Measurements from ENCODE around the gene SPAG9. TPM values are rescaled to one million over a fixed set of nuclear protein-coding genes. Genes with fewer than 3 reads are reported as not detected.

The SPAG9 gene
- total and polyA plus RNA-seq, 7 donors = 21.6 to 79.9 (median 74.3) TPM

DNA sequence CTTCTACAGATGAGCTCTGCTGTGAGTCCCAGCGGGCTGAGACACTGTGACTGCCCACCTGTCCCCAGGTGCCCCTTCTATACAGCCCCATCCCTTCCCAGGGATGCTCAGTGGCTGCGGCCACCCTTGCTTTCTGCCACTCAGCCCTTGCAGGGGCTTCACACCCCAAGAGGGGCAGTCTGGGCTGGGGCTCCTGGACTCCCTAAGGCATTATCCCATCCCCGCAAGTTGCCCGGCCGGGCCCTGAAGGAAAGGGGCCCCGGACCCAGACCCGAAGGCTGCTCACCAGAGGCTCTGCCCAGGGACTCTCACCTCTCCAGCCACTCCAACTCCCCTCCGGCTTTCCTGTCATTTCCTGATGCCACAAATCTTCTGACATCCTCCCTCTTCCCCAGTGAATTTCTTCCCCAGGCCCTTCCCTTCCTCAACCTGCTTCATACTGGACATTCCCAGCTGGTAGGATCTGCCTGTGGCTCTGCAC, 166.0 kb downstream of the SPAG9 start:
- WGBS, 2 donors = 78 to 80% methylated on average over 8 of the region's 8 CpGs
- no peak for DNase-seq
- H3K4me3 ChIP-seq = no peak overlapping the region
- H3K4me1 ChIP-seq = peaks cover 0 to 45% (median 37%) of the 10 kb centered on the region in 4 donors
- intact Hi-C loops (cut with DNase I) = loop anchor here (5.0 to 10.0 kb wide), 2 partner anchors 167 to 410 kb away; partner anchors contain the start of gene SPATA20
- peak overlapping the region; percentile 33 to 66 (median 61) for H3K27ac ChIP-seq
- no peaks in the 10 kb centered on the region for H3K9me3 ChIP-seq
- peaks cover 0 to 6% (median 0%) of the 10 kb centered on the region in 4 donors for H3K36me3 ChIP-seq
- no peaks in the 10 kb centered on the region for H3K27me3 ChIP-seq
- TF ChIP-seq, protein P1, sequence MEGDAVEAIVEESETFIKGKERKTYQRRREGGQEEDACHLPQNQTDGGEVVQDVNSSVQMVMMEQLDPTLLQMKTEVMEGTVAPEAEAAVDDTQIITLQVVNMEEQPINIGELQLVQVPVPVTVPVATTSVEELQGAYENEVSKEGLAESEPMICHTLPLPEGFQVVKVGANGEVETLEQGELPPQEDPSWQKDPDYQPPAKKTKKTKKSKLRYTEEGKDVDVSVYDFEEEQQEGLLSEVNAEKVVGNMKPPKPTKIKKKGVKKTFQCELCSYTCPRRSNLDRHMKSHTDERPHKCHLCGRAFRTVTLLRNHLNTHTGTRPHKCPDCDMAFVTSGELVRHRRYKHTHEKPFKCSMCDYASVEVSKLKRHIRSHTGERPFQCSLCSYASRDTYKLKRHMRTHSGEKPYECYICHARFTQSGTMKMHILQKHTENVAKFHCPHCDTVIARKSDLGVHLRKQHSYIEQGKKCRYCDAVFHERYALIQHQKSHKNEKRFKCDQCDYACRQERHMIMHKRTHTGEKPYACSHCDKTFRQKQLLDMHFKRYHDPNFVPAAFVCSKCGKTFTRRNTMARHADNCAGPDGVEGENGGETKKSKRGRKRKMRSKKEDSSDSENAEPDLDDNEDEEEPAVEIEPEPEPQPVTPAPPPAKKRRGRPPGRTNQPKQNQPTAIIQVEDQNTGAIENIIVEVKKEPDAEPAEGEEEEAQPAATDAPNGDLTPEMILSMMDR (IDR thresholded peaks at IDR 0.05) = no peak
- TF ChIP-seq POLR2A (IDR thresholded peaks at IDR 0.05) (no peak), POLR2AphosphoS5 (IDR thresholded peaks at IDR 0.05) (no peak), EP300 (IDR thresholded peaks at IDR 0.05) (no peak)

DNA sequence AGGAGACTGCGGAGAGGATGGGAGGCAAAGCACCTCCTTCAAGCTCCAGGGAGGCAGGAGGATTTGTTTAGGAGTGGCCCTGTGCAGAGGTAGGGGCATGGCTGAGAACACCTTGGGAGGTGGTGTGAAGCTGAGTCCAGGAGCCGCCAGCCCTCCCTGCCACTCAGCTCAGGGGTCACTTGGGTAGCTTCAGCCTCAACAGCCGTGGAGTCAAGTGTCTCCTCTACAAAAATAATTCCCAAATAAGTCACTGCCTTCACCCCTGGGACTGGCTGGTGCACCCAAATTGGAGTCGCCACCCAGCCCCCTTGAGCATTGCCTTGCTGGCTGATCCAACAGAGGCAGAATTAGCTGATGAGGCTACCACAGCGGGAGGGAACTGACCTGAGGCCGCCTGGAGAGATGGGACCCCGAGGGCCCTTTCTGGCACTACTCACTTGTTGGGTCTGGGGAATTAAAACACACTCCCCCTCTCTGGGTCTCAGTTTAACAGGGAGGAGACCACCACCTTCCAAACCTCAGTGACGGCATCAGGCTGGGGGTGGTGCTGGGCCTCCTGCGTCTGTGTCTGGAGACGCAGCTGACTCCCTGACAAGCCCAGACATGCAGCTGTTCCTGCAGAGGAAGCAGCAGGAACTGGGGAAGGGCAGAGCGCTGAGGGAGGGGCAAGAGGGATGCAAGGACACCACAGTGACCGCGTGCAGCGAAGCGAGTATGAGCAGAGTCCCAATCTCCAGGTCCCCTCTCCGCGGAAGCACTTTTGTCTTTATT, 166.7 kb downstream of the SPAG9 start:
- TF ChIP-seq, protein P1 (IDR thresholded peaks at IDR 0.05) = no peak
- TF ChIP-seq EP300 (IDR thresholded peaks at IDR 0.05) (no peak), POLR2AphosphoS5 (IDR thresholded peaks at IDR 0.05) (peak in 3 of 4 donors; percentile 17 to 27 (median 21))
- Histone ChIP-seq H3K36me3 (no peaks in the 10 kb centered on the region), H3K9me3 (no peaks in the 10 kb centered on the region), H3K27ac (peak overlapping the region; percentile 33 to 66 (median 61)), H3K4me1 (peaks cover 0 to 52% (median 44%) of the 10 kb centered on the region in 4 donors), H3K4me3 (no peak overlapping the region), H3K27me3 (no peaks in the 10 kb centered on the region)
- WGBS, 2 donors = 54 to 62% methylated on average over 17 of the region's 17 CpGs
- intact Hi-C loops (cut with DNase I) = loop anchor here (5.0 to 10.0 kb wide), 2 partner anchors 167 to 409 kb away; partner anchors contain the start of gene SPATA20
- DNase-seq = peak; percentile 80

DNA sequence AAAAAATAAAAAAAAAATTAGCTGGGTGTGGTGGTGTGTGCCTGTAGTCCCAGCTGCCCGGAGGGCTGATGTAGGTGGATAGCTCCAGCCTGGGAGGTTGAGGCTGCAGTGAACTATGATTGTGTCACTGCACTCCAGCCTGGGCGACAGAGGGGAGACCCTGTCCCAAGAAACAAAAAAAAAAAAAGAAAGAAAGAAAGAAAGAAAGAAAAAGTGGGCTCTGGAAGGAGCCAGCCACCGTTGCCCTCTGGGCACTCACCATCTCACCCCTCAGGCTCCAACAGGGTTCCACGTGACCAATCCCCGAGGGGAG, 167.2 kb downstream of the SPAG9 start:
- Histone ChIP-seq H3K36me3 (no peaks in the 10 kb centered on the region), H3K9me3 (no peaks in the 10 kb centered on the region), H3K27ac (peak overlapping the region; percentile 18 to 63 (median 28)), H3K27me3 (no peaks in the 10 kb centered on the region), H3K4me1 (peaks cover 0 to 57% (median 49%) of the 10 kb centered on the region in 4 donors), H3K4me3 (no peak overlapping the region)
- WGBS, 2 donors = 83 to 86% methylated on average over 5 of the region's 5 CpGs
- intact Hi-C loops (cut with DNase I) = loop anchor here (5.0 to 10.0 kb wide), 2 partner anchors 166 to 409 kb away; partner anchors contain the start of gene SPATA20
- TF ChIP-seq POLR2AphosphoS5 (IDR thresholded peaks at IDR 0.05) (no peak), POLR2A (IDR thresholded peaks at IDR 0.05) (no peak), EP300 (IDR thresholded peaks at IDR 0.05) (no peak)
- TF ChIP-seq, protein P1 (IDR thresholded peaks at IDR 0.05) = no peak
- DNase-seq = no peak

DNA sequence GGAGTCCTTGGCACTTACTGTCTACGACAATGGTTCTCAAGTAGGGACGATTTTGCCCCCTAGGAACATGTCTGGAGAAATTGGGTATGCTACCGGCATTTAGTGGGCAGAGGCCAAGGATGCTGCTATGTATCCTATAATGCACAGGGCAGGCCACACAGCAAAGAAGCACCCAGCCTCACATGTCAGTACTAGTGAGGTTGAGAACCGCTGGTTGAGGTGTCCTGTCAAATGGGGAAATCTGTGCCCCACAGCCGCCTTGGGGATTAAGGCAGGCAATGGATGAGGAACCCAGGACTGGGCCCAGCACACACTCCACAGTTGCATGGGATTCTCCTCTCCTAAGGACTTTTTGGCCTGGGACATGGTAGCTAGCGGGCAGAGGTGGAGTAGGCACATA, 167.8 kb downstream of the SPAG9 start:
- no peak for DNase-seq
- intact Hi-C loops (cut with DNase I) = loop anchor here (5.0 to 10.0 kb wide), 2 partner anchors 166 to 408 kb away; partner anchors contain the start of gene SPATA20
- no peak overlapping the region for H3K4me3 ChIP-seq
- H3K27me3 ChIP-seq = no peaks in the 10 kb centered on the region
- TF ChIP-seq POLR2AphosphoS5 (IDR thresholded peaks at IDR 0.05) = no peak
- TF ChIP-seq EP300 (IDR thresholded peaks at IDR 0.05) = no peak
- H3K36me3 ChIP-seq = no peaks in the 10 kb centered on the region
- peak overlapping the region in 1 of 4 donors; percentile 63 for H3K27ac ChIP-seq
- H3K9me3 ChIP-seq = no peaks in the 10 kb centered on the region
- peaks cover 0 to 63% (median 55%) of the 10 kb centered on the region in 4 donors for H3K4me1 ChIP-seq
- 79 to 89% methylated on average over 6 of the region's 6 CpGs for WGBS, 2 donors

DNA sequence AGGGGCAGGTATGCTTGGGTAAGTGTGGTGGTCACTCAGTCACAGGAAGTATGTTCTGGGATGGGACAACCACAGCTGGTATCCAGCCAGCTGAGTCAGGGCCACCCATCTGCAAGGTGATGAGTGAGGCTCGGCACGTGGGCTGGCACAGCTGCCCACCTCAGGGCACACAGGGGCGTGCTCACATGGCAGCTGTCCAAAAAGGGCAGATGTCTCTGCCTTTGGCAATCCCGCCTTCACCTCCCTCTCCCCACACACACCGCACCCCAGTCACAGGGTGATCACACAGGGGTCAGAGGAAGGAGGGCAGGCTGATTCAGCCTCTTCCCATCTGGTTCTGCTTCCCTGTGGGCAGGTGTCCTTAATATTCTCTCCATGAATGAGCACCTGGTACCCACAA, 168.7 kb downstream of the SPAG9 start:
- no peaks in the 10 kb centered on the region for H3K9me3 ChIP-seq
- peaks cover 0 to 67% (median 57%) of the 10 kb centered on the region in 4 donors for H3K4me1 ChIP-seq
- H3K4me3 ChIP-seq = no peak overlapping the region
- H3K27ac ChIP-seq = no peak overlapping the region
- 15 to 42% methylated on average over 5 of the region's 5 CpGs for WGBS, 2 donors
- H3K27me3 ChIP-seq = no peaks in the 10 kb centered on the region
- no peaks in the 10 kb centered on the region for H3K36me3 ChIP-seq
- no peak for DNase-seq
- intact Hi-C loops (cut with DNase I) = loop anchor here (5.0 to 10.0 kb wide), 2 partner anchors 165 to 407 kb away; partner anchors contain the start of gene SPATA20
- no peak for TF ChIP-seq POLR2AphosphoS5 (IDR thresholded peaks at IDR 0.05)
- TF ChIP-seq, protein P1 (IDR thresholded peaks at IDR 0.05) = no peak
- TF ChIP-seq POLR2A (IDR thresholded peaks at IDR 0.05) = no peak
- no peak for TF ChIP-seq EP300 (IDR thresholded peaks at IDR 0.05)

Data from sigmoid colon (tissue), 7 donors.